ENCODE measurements around the gene PRKCE.

PRKCE gene

GRCh38 chr2:45729753-45730512 lies 78.5 kb downstream of the PRKCE start:
- TF ChIP-seq CTCF (IDR thresholded peaks at IDR 0.05; ENCODE audit: unreplicated experiment in 3 of 3): no peak
- peaks cover 5% of the 10 kb centered on the region for H3K4me1 Mint-ChIP-seq
- H3K36me3 Mint-ChIP-seq (ENCODE audit: low read depth): no peaks in the 10 kb centered on the region
- H3K4me3 Mint-ChIP-seq: no peak overlapping the region
- H3K27me3 Mint-ChIP-seq (ENCODE audit: low read depth): no peaks in the 10 kb centered on the region
- no peak overlapping the region for H3K27ac Mint-ChIP-seq
- no peaks in the 10 kb centered on the region for H3K9me3 Mint-ChIP-seq

- H3K27ac Mint-ChIP-seq: no peak overlapping the region
- no peak for TF ChIP-seq CTCF (IDR thresholded peaks at IDR 0.05; ENCODE audit: unreplicated experiment in 3 of 3)
- no peaks in the 10 kb centered on the region for H3K36me3 Mint-ChIP-seq (ENCODE audit: low read depth)
- no peaks in the 10 kb centered on the region for H3K9me3 Mint-ChIP-seq
- peaks cover 12% of the 10 kb centered on the region for H3K4me1 Mint-ChIP-seq
- H3K4me3 Mint-ChIP-seq: no peak overlapping the region
- H3K27me3 Mint-ChIP-seq (ENCODE audit: low read depth): no peaks in the 10 kb centered on the region
Observed at GRCh38 chr2:45731141-45731540, 79.7 kb downstream of the PRKCE start.

- H3K4me1 Mint-ChIP-seq: peaks cover 24% of the 10 kb centered on the region
- no peak overlapping the region for H3K27ac Mint-ChIP-seq
- H3K4me3 Mint-ChIP-seq: no peak overlapping the region
- H3K9me3 Mint-ChIP-seq: no peaks in the 10 kb centered on the region
- no peak for TF ChIP-seq CTCF (IDR thresholded peaks at IDR 0.05; ENCODE audit: unreplicated experiment in 3 of 3)
- no peaks in the 10 kb centered on the region for H3K36me3 Mint-ChIP-seq (ENCODE audit: low read depth)
- no peaks in the 10 kb centered on the region for H3K27me3 Mint-ChIP-seq (ENCODE audit: low read depth)
Observed at GRCh38 chr2:45732436-45732835, 81.0 kb downstream of the PRKCE start.

- Mint-ChIP-seq H3K27me3 (ENCODE audit: low read depth) (no peaks in the 10 kb centered on the region), H3K4me1 (peaks cover 24% of the 10 kb centered on the region), H3K4me3 (no peak overlapping the region), H3K27ac (no peak overlapping the region), H3K36me3 (ENCODE audit: low read depth) (no peaks in the 10 kb centered on the region), H3K9me3 (no peaks in the 10 kb centered on the region)
- TF ChIP-seq CTCF (IDR thresholded peaks at IDR 0.05; ENCODE audit: unreplicated experiment in 3 of 3): no peak
Observed at GRCh38 chr2:45732946-45733345, 81.5 kb downstream of the PRKCE start.

GRCh38 chr2:45734336-45734735 lies 82.9 kb downstream of the PRKCE start:
- H3K36me3 Mint-ChIP-seq (ENCODE audit: low read depth): no peaks in the 10 kb centered on the region
- TF ChIP-seq CTCF (IDR thresholded peaks at IDR 0.05; ENCODE audit: unreplicated experiment in 3 of 3): no peak
- no peaks in the 10 kb centered on the region for H3K9me3 Mint-ChIP-seq
- H3K27me3 Mint-ChIP-seq (ENCODE audit: low read depth): no peaks in the 10 kb centered on the region
- no peak overlapping the region for H3K4me3 Mint-ChIP-seq
- H3K4me1 Mint-ChIP-seq: peaks cover 34% of the 10 kb centered on the region
- no peak overlapping the region for H3K27ac Mint-ChIP-seq

GRCh38 chr2:45734952-45735351 lies 83.5 kb downstream of the PRKCE start:
- no peaks in the 10 kb centered on the region for H3K36me3 Mint-ChIP-seq (ENCODE audit: low read depth)
- no peaks in the 10 kb centered on the region for H3K9me3 Mint-ChIP-seq
- peaks cover 34% of the 10 kb centered on the region for H3K4me1 Mint-ChIP-seq
- H3K27me3 Mint-ChIP-seq (ENCODE audit: low read depth): no peaks in the 10 kb centered on the region
- H3K4me3 Mint-ChIP-seq: no peak overlapping the region
- H3K27ac Mint-ChIP-seq: no peak overlapping the region
- TF ChIP-seq CTCF (IDR thresholded peaks at IDR 0.05; ENCODE audit: unreplicated experiment in 3 of 3): no peak

Measured in nephron (organoid).